ENCODE results near the gene ACACB. TPM values are rescaled to one million over a fixed set of nuclear protein-coding genes. Genes with fewer than 3 reads are reported as not detected.

The ACACB gene
- polyA plus RNA-seq, 2 of the 4 experiments (the other 2 are of a cell fraction), result 6.8 to 7.6 TPM

- peak overlapping the region; percentile 77 to 80 for H3K27ac ChIP-seq
- H3K9me3 ChIP-seq, result no peaks in the 10 kb centered on the region
- CTCF ChIA-PET, result interaction anchor here (1.0 to 1.9 kb wide), 4 partner anchors 66 to 197 kb away, joined by 3 to 7 read pairs (median 4); no protein-coding TSS in a partner anchor
- peak; percentile 61 for FAIRE-seq
- ATAC-seq, result peak; percentile 64 to 71
- TF ChIP-seq KDM1A (IDR thresholded peaks at IDR 0.05; ENCODE audit: low read depth) (no peak), JUN (IDR thresholded peaks at IDR 0.05) (no peak), HDAC2 (IDR thresholded peaks at IDR 0.05) (no peak), PHF8 (IDR thresholded peaks at IDR 0.05; ENCODE audit: borderline replicate concordance, low read depth) (no peak), E2F6 (IDR thresholded peaks at IDR 0.05; ENCODE audit: borderline replicate concordance, low read depth) (no peak), HEYL (CRISPR knock-in tag; IDR thresholded peaks at IDR 0.05) (no peak), FOSB (CRISPR knock-in tag; IDR thresholded peaks at IDR 0.05) (no peak), TFCP2L1 (CRISPR knock-in tag; IDR thresholded peaks at IDR 0.05) (no peak), ZC3H11A (IDR thresholded peaks at IDR 0.05) (no peak), MYC (IDR thresholded peaks at IDR 0.05; ENCODE audit: borderline replicate concordance, low read length) (no peak), EHMT2 (IDR thresholded peaks at IDR 0.05; ENCODE audit: low read depth) (no peak), FOXS1 (CRISPR knock-in tag; IDR thresholded peaks at IDR 0.05) (no peak), MAZ (IDR thresholded peaks at IDR 0.05; ENCODE audit: borderline replicate concordance, low read depth, low read length) (no peak), MAX (IDR thresholded peaks at IDR 0.05) (peak; percentile 49), FOSL2 (IDR thresholded peaks at IDR 0.05) (0 out of 2 replicates have a peak, but pooled peaks have one; percentile 18), FOSL2 (CRISPR knock-in tag; IDR thresholded peaks at IDR 0.05) (peak; percentile 56), CHD2 (IDR thresholded peaks at IDR 0.05; ENCODE audit: low read length, partially characterized antibody) (no peak), CBX8 (IDR thresholded peaks at IDR 0.05) (no peak), RCOR1 (IDR thresholded peaks at IDR 0.05; ENCODE audit: low read depth, low read length) (no peak)
- H3K4me2 ChIP-seq, result peak overlapping the region; percentile 59
- POLR2A ChIA-PET, result no interaction called here
- peak; percentile 71 to 75 for DNase-seq (ENCODE audit: low read depth in 1 of 2, low spot score in 1 of 2)
- 17% methylated on average over 7 of the region's 10 CpGs for WGBS (ENCODE audit: missing lambda C conversion rate)
- H3K4me3 ChIP-seq, result no peak overlapping the region
- peaks cover 53% of the 10 kb centered on the region for H3K4me1 ChIP-seq
Measured at GRCh38 chr12:109197327-109197726, 80.9 kb downstream of the ACACB start.

- Histone ChIP-seq H3K4me2 (no peak overlapping the region), H3K27ac (peak overlapping the region; percentile 37 to 64; a peak in 4 of 6 replicates), H3K4me3 (no peak overlapping the region), H3K4me1 (peaks cover 34% of the 10 kb centered on the region), H3K9me3 (no peaks in the 10 kb centered on the region)
- WGBS (ENCODE audit: missing lambda C conversion rate), result 90% methylated on average over 11 of the region's 11 CpGs
- ATAC-seq (no peak; a peak in 1 of 6 replicates), FAIRE-seq (no peak), DNase-seq (ENCODE audit: low read depth in 1 of 2, low spot score in 1 of 2) (no peak)
- CTCF ChIA-PET, result interaction anchor here (0.6 to 0.9 kb wide), 2 partner anchors 10 to 605 kb away, joined by 3 read pairs; no protein-coding TSS in a partner anchor
- no peak for TF ChIP-seq MAX (IDR thresholded peaks at IDR 0.05)
- no peak for TF ChIP-seq GATA3 (IDR thresholded peaks at IDR 0.05; ENCODE audit: borderline replicate concordance)
- POLR2A ChIA-PET, result no interaction called here
Measured at GRCh38 chr12:109199324-109199723, 82.9 kb downstream of the ACACB start.

GRCh38 chr12:109200825-109201495 lies 84.6 kb downstream of the ACACB start:
- Histone ChIP-seq H3K27ac (peak overlapping the region in 1 of 2 experiments; percentile 28; a peak in 1 of 6 replicates), H3K4me3 (no peak overlapping the region), H3K9me3 (no peaks in the 10 kb centered on the region), H3K4me2 (no peak overlapping the region), H3K4me1 (peaks cover 29% of the 10 kb centered on the region)
- FAIRE-seq, result no peak
- no peak for ATAC-seq
- POLR2A ChIA-PET, result no interaction called here
- no peak for TF ChIP-seq BHLHE40 (IDR thresholded peaks at IDR 0.05; ENCODE audit: low read depth, low read length)
- no peak for TF ChIP-seq CBX8 (IDR thresholded peaks at IDR 0.05)
- TF ChIP-seq EHF (CRISPR knock-in tag; IDR thresholded peaks at IDR 0.05), result no peak
- TF ChIP-seq FOSL2 (IDR thresholded peaks at IDR 0.05), result no peak
- TF ChIP-seq FOSL2 (CRISPR knock-in tag; IDR thresholded peaks at IDR 0.05), result no peak
- TF ChIP-seq RFX5 (IDR thresholded peaks at IDR 0.05), result no peak
- TF ChIP-seq SREBF2 (IDR thresholded peaks at IDR 0.05), result no peak
- no peak for TF ChIP-seq PHF8 (IDR thresholded peaks at IDR 0.05; ENCODE audit: borderline replicate concordance, low read depth)
- TF ChIP-seq KDM5A (IDR thresholded peaks at IDR 0.05), result no peak
- TF ChIP-seq HEYL (CRISPR knock-in tag; IDR thresholded peaks at IDR 0.05), result no peak
- CTCF ChIA-PET, result interaction anchor here (1.0 to 1.5 kb wide), 2 partner anchors 67 to 89 kb away, joined by 3 to 4 read pairs; no protein-coding TSS in a partner anchor
- DNase-seq (ENCODE audit: low read depth in 1 of 2, low spot score in 1 of 2), result no peak
- WGBS (ENCODE audit: missing lambda C conversion rate), result 95% methylated on average over 14 of the region's 14 CpGs
